ENCODE data around the gene HK1.
A peak's percentile ranks its signal among the peaks of the same experiment; 100 is the strongest.
"Not testable (repeated sequence)": the region's sequence is repeated elsewhere in the genome, so short reads cannot be mapped to it uniquely, and the experiment has no call there.

HK1 gene

GRCh38 chr10:69281507-69282413 is 3.5 kb downstream of the HK1 start:
- H2BK15ac ChIP-seq (replicated peaks; ENCODE audit: low read depth) = no peak overlapping the region
- H2BK120ac ChIP-seq (ENCODE audit: low read depth, low read length) = no peak overlapping the region
- no peak overlapping the region for H3K4me3 ChIP-seq (ENCODE audit: low read length)
- H3K56ac ChIP-seq (ENCODE audit: low read length) = no peak overlapping the region
- no peak overlapping the region for H3K27ac ChIP-seq (ENCODE audit: low read depth, low read length)
- no peak overlapping the region for H3K18ac ChIP-seq (ENCODE audit: low read length)
- no peak overlapping the region for H3K23ac ChIP-seq (ENCODE audit: low read length)
- no peak overlapping the region for H2AK5ac ChIP-seq (ENCODE audit: low read length)
- no peaks in the 10 kb centered on the region for H3K27me3 ChIP-seq (ENCODE audit: insufficient read depth, low read length, poor library complexity)
- no peaks in the 10 kb centered on the region for H3K79me1 ChIP-seq (ENCODE audit: low read length)
- H4K8ac ChIP-seq (ENCODE audit: low read depth, low read length) = no peak overlapping the region
- H3K4me2 ChIP-seq (ENCODE audit: low read length) = no peak overlapping the region
- H4K5ac ChIP-seq (ENCODE audit: low read length) = no peak overlapping the region
- H2BK5ac ChIP-seq (ENCODE audit: low read length) = no peak overlapping the region
- no peaks in the 10 kb centered on the region for H3K36me3 ChIP-seq (ENCODE audit: control insufficient read depth, insufficient read depth, low read length)
- H3K79me2 ChIP-seq (ENCODE audit: control insufficient read depth, insufficient read depth, low read length) = no peaks in the 10 kb centered on the region
- DNase-seq = no peak
- H3K4ac ChIP-seq (ENCODE audit: low read depth, low read length) = no peak overlapping the region
- H3K4me1 ChIP-seq (ENCODE audit: control insufficient read depth, low read depth, low read length) = peaks cover 17% of the 10 kb centered on the region
- H3K9ac ChIP-seq (ENCODE audit: low read length) = no peak overlapping the region
- no CpG with 5 or more reads among the region's 8 CpGs for WGBS (ENCODE audit: extremely low coverage, insufficient coverage, low lambda C conversion rate)

GRCh38 chr10:69284402-69284801 is 6.1 kb downstream of the HK1 start:
- not testable (repeated sequence) for H3K4me3 ChIP-seq (ENCODE audit: low read length); H3K4ac ChIP-seq (ENCODE audit: low read depth, low read length)

GRCh38 chr10:69285699-69286098 is 7.4 kb downstream of the HK1 start:
- Histone ChIP-seq H3K36me3 (ENCODE audit: control insufficient read depth, insufficient read depth, low read length) (no peaks in the 10 kb centered on the region), H3K4me3 (ENCODE audit: low read length) (no peak overlapping the region), H3K4me1 (ENCODE audit: control insufficient read depth, low read depth, low read length) (peaks cover 5% of the 10 kb centered on the region), H4K8ac (ENCODE audit: low read depth, low read length) (no peak overlapping the region), H3K79me1 (ENCODE audit: low read length) (no peaks in the 10 kb centered on the region), H3K79me2 (ENCODE audit: control insufficient read depth, insufficient read depth, low read length) (no peaks in the 10 kb centered on the region), H3K9ac (ENCODE audit: low read length) (no peak overlapping the region), H3K4me2 (ENCODE audit: low read length) (no peak overlapping the region), H3K23ac (ENCODE audit: low read length) (no peak overlapping the region), H3K56ac (ENCODE audit: low read length) (peak overlapping the region; percentile 44), H3K27me3 (ENCODE audit: insufficient read depth, low read length, poor library complexity) (no peaks in the 10 kb centered on the region), H2BK15ac (replicated peaks; ENCODE audit: low read depth) (no peak overlapping the region), H3K18ac (ENCODE audit: low read length) (no peak overlapping the region), H3K4ac (ENCODE audit: low read depth, low read length) (no peak overlapping the region), H4K5ac (ENCODE audit: low read length) (no peak overlapping the region), H2BK120ac (ENCODE audit: low read depth, low read length) (no peak overlapping the region), H2AK5ac (ENCODE audit: low read length) (no peak overlapping the region), H3K27ac (ENCODE audit: low read depth, low read length) (no peak overlapping the region), H2BK5ac (ENCODE audit: low read length) (no peak overlapping the region)
- DNase-seq = peak; percentile 38
- WGBS (ENCODE audit: extremely low coverage, insufficient coverage, low lambda C conversion rate) = no CpG with 5 or more reads among the region's 4 CpGs

More at GRCh38 chr10:69284402-69284801, 6.1 kb downstream of the HK1 start:
- not testable (repeated sequence) for H3K4me1 ChIP-seq (ENCODE audit: control insufficient read depth, low read depth, low read length); H2BK120ac ChIP-seq (ENCODE audit: low read depth, low read length); H2AK5ac ChIP-seq (ENCODE audit: low read length); H3K9ac ChIP-seq (ENCODE audit: low read length); H3K18ac ChIP-seq (ENCODE audit: low read length); H3K79me1 ChIP-seq (ENCODE audit: low read length); H3K79me2 ChIP-seq (ENCODE audit: control insufficient read depth, insufficient read depth, low read length); H3K27ac ChIP-seq (ENCODE audit: low read depth, low read length); H2BK15ac ChIP-seq (replicated peaks; ENCODE audit: low read depth); H3K23ac ChIP-seq (ENCODE audit: low read length); DNase-seq; H4K5ac ChIP-seq (ENCODE audit: low read length); H3K36me3 ChIP-seq (ENCODE audit: control insufficient read depth, insufficient read depth, low read length); H4K8ac ChIP-seq (ENCODE audit: low read depth, low read length); H3K27me3 ChIP-seq (ENCODE audit: insufficient read depth, low read length, poor library complexity); H2BK5ac ChIP-seq (ENCODE audit: low read length); H3K4me2 ChIP-seq (ENCODE audit: low read length); H3K56ac ChIP-seq (ENCODE audit: low read length)
- no CpG with 5 or more reads among the region's 6 CpGs for WGBS (ENCODE audit: extremely low coverage, insufficient coverage, low lambda C conversion rate)

- no peak overlapping the region for H3K9ac ChIP-seq (ENCODE audit: low read length)
- no peak overlapping the region for H3K56ac ChIP-seq (ENCODE audit: low read length)
- no peak overlapping the region for H4K8ac ChIP-seq (ENCODE audit: low read depth, low read length)
- no peak overlapping the region for H3K27ac ChIP-seq (ENCODE audit: low read depth, low read length)
- no peak overlapping the region for H3K18ac ChIP-seq (ENCODE audit: low read length)
- no peak overlapping the region for H2BK120ac ChIP-seq (ENCODE audit: low read depth, low read length)
- no peak overlapping the region for H3K4ac ChIP-seq (ENCODE audit: low read depth, low read length)
- H2BK15ac ChIP-seq (replicated peaks; ENCODE audit: low read depth) = no peak overlapping the region
- no peaks in the 10 kb centered on the region for H3K79me1 ChIP-seq (ENCODE audit: low read length)
- no peak overlapping the region for H3K4me2 ChIP-seq (ENCODE audit: low read length)
- no peaks in the 10 kb centered on the region for H3K36me3 ChIP-seq (ENCODE audit: control insufficient read depth, insufficient read depth, low read length)
- no peaks in the 10 kb centered on the region for H3K79me2 ChIP-seq (ENCODE audit: control insufficient read depth, insufficient read depth, low read length)
- no peak overlapping the region for H4K5ac ChIP-seq (ENCODE audit: low read length)
- DNase-seq = no peak
- H3K23ac ChIP-seq (ENCODE audit: low read length) = no peak overlapping the region
- no peaks in the 10 kb centered on the region for H3K27me3 ChIP-seq (ENCODE audit: insufficient read depth, low read length, poor library complexity)
- H2BK5ac ChIP-seq (ENCODE audit: low read length) = no peak overlapping the region
- H3K4me3 ChIP-seq (ENCODE audit: low read length) = no peak overlapping the region
- H3K4me1 ChIP-seq (ENCODE audit: control insufficient read depth, low read depth, low read length) = peaks cover 5% of the 10 kb centered on the region
- WGBS (ENCODE audit: extremely low coverage, insufficient coverage, low lambda C conversion rate) = no CpG with 5 or more reads among the region's 4 CpGs
- H2AK5ac ChIP-seq (ENCODE audit: low read length) = no peak overlapping the region
Measured at GRCh38 chr10:69287181-69287580, 8.9 kb downstream of the HK1 start.

- Histone ChIP-seq H3K9ac (ENCODE audit: low read length) (no peak overlapping the region), H3K36me3 (ENCODE audit: control insufficient read depth, insufficient read depth, low read length) (no peaks in the 10 kb centered on the region)
Measured at GRCh38 chr10:69290993-69291392, 12.7 kb downstream of the HK1 start.

More at GRCh38 chr10:69290993-69291392, 12.7 kb downstream of the HK1 start:
- no CpG with 5 or more reads among the region's 4 CpGs for WGBS (ENCODE audit: extremely low coverage, insufficient coverage, low lambda C conversion rate)
- Histone ChIP-seq H3K27me3 (ENCODE audit: insufficient read depth, low read length, poor library complexity) (no peaks in the 10 kb centered on the region), H3K4me1 (ENCODE audit: control insufficient read depth, low read depth, low read length) (peaks cover 2% of the 10 kb centered on the region), H3K27ac (ENCODE audit: low read depth, low read length) (no peak overlapping the region), H3K79me2 (ENCODE audit: control insufficient read depth, insufficient read depth, low read length) (no peaks in the 10 kb centered on the region), H4K8ac (ENCODE audit: low read depth, low read length) (no peak overlapping the region), H3K4me3 (ENCODE audit: low read length) (no peak overlapping the region), H3K23ac (ENCODE audit: low read length) (no peak overlapping the region), H3K56ac (ENCODE audit: low read length) (no peak overlapping the region), H2AK5ac (ENCODE audit: low read length) (peak overlapping the region; percentile 35), H2BK15ac (replicated peaks; ENCODE audit: low read depth) (no peak overlapping the region), H2BK5ac (ENCODE audit: low read length) (no peak overlapping the region), H2BK120ac (ENCODE audit: low read depth, low read length) (no peak overlapping the region), H3K18ac (ENCODE audit: low read length) (no peak overlapping the region), H3K79me1 (ENCODE audit: low read length) (no peaks in the 10 kb centered on the region), H3K4me2 (ENCODE audit: low read length) (no peak overlapping the region), H3K4ac (ENCODE audit: low read depth, low read length) (no peak overlapping the region), H4K5ac (ENCODE audit: low read length) (no peak overlapping the region)
- DNase-seq = no peak

Measured in mesendoderm (in vitro differentiated cells).